Measurements from ENCODE around the gene VWA3A. TPM values are rescaled to one million over a fixed set of nuclear protein-coding genes. Genes with fewer than 3 reads are reported as not detected.

The VWA3A gene
- total and polyA plus RNA-seq, 7 experiments from 2014 or later, result 0.19 to 0.84 (median 0.32) TPM; not detected in 2

DNA sequence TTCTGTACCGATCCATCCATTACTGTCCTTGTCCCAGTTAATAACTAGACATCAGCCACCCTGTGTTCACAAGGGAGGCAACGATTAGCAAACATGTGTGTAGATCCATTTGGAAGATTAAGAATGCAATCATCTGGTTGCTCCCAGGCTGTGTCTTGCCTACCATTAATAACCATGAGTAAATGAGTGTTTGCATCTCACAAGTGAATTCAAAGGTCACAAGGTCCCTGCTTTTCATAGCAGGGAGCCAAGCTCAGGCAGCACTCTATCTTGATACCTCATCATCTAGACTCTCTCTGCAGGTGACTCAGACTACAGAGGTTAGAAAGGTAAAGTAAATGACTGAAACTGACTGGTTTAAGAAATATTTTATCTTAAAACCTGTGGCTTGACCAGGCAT is 25.3 kb downstream of the VWA3A start:
- intact Hi-C loops (cut with micrococcal nuclease), result no loop called here
- H3K27me3 ChIP-seq (ENCODE audit: control insufficient read depth in 2 of 2, insufficient read depth in 2 of 2, low read length in 2 of 2), result no peaks in the 10 kb centered on the region
- H3K36me3 Mint-ChIP-seq, result no peaks in the 10 kb centered on the region
- H3K4me3 ChIP-seq (ENCODE audit: low read length), result no peak overlapping the region
- peaks cover 0 to 10% (median 5%) of the 10 kb centered on the region in 5 donors for H3K27me3 Mint-ChIP-seq
- H3K27ac ChIP-seq (ENCODE audit: low read depth, low read length), result no peak overlapping the region
- CTCF ChIA-PET, result no interaction called here
- no peak for ATAC-seq
- POLR2A ChIA-PET, result no interaction called here
- H3K4me1 ChIP-seq (ENCODE audit: control insufficient read depth in 2 of 2, insufficient read depth in 2 of 2, low read length in 2 of 2), result no peaks in the 10 kb centered on the region
- peaks cover 0 to 4% (median 0%) of the 10 kb centered on the region in 7 donors for H3K4me1 Mint-ChIP-seq
- DNase-seq, result no peak
- no peak overlapping the region for H3K4me3 Mint-ChIP-seq
- H3K9me3 Mint-ChIP-seq, result peaks cover 0 to 3% (median 0%) of the 10 kb centered on the region in 11 donors
- no peaks in the 10 kb centered on the region for H3K9me3 ChIP-seq (ENCODE audit: control insufficient read depth in 2 of 3, low read length in 3 of 3)
- H3K36me3 ChIP-seq (ENCODE audit: control insufficient read depth in 2 of 3, insufficient read depth in 3 of 3, low read length in 3 of 3), result no peaks in the 10 kb centered on the region
- H3K27ac Mint-ChIP-seq, result no peak overlapping the region

DNA sequence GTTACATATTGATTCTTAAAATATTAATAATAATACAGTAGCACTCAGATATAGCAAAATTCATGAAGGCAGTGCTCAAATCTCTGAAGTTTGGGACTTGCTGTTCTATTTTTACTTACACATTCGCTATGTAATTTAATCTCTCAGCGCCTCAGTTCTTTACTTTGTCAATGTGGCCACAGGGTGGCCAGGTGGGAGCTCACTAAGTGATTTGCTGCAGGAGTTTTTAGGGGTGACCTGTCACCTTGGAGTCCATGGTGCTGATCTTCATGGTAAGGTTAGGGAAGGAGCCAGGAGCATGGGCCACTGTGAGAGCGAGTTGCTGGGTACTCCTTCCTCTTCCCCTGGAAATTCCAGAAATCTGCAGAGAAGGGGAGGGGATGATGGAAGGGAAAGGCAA is 28.1 kb downstream of the VWA3A start:
- Mint-ChIP-seq H3K36me3 (no peaks in the 10 kb centered on the region), H3K9me3 (peaks cover 0 to 3% (median 0%) of the 10 kb centered on the region in 11 donors), H3K4me1 (peaks cover 0 to 5% (median 0%) of the 10 kb centered on the region in 7 donors), H3K27ac (no peak overlapping the region), H3K4me3 (no peak overlapping the region), H3K27me3 (peaks cover 0 to 10% (median 5%) of the 10 kb centered on the region in 5 donors)
- Histone ChIP-seq H3K9me3 (ENCODE audit: control insufficient read depth in 2 of 3, low read length in 3 of 3) (no peaks in the 10 kb centered on the region), H3K4me1 (ENCODE audit: control insufficient read depth in 2 of 2, insufficient read depth in 2 of 2, low read length in 2 of 2) (no peaks in the 10 kb centered on the region), H3K27ac (ENCODE audit: low read depth, low read length) (no peak overlapping the region), H3K36me3 (ENCODE audit: control insufficient read depth in 2 of 3, insufficient read depth in 3 of 3, low read length in 3 of 3) (no peaks in the 10 kb centered on the region), H3K4me3 (ENCODE audit: low read length) (no peak overlapping the region), H3K27me3 (ENCODE audit: control insufficient read depth in 2 of 2, insufficient read depth in 2 of 2, low read length in 2 of 2) (no peaks in the 10 kb centered on the region)
- CTCF ChIA-PET, result no interaction called here
- no peak for ATAC-seq
- POLR2A ChIA-PET, result no interaction called here
- DNase-seq, result no peak
- intact Hi-C loops (cut with micrococcal nuclease), result loop anchor here in 1 of 2 donors (2.0 kb wide), 1 partner anchor 68 kb away; no protein-coding TSS in a partner anchor

DNA sequence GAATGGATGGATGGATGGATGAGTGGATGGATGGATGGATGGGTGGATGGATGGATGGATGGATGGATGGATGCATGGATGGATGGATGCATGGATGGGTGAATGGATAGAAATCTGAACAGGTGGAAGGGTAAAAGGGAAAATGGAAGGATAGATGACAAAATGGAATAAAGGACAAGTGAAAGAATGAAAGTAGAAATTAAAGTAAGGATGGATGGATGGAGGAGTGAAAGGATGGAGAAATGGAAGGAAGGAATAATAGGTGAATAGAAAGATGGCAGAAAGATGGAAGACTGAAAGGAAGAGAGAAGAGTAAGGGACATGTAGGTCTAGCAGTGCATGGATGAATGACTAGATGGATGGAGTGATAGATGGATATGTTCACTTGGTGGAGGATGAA is 29.9 kb downstream of the VWA3A start:
- ChIA-PET CTCF (no interaction called here), POLR2A (no interaction called here)
- H3K4me1 Mint-ChIP-seq, result peaks cover 0 to 5% (median 0%) of the 10 kb centered on the region in 7 donors
- intact Hi-C loops (cut with micrococcal nuclease), result no loop called here
- Histone ChIP-seq H3K27me3 (ENCODE audit: control insufficient read depth in 2 of 2, insufficient read depth in 2 of 2, low read length in 2 of 2) (no peaks in the 10 kb centered on the region), H3K36me3 (ENCODE audit: control insufficient read depth in 2 of 3, insufficient read depth in 3 of 3, low read length in 3 of 3) (no peaks in the 10 kb centered on the region), H3K9me3 (ENCODE audit: control insufficient read depth in 2 of 3, low read length in 3 of 3) (no peaks in the 10 kb centered on the region), H3K27ac (ENCODE audit: low read depth, low read length) (no peak overlapping the region), H3K4me3 (ENCODE audit: low read length) (no peak overlapping the region), H3K4me1 (ENCODE audit: control insufficient read depth in 2 of 2, insufficient read depth in 2 of 2, low read length in 2 of 2) (no peaks in the 10 kb centered on the region)
- H3K9me3 Mint-ChIP-seq, result peaks cover 0 to 3% (median 0%) of the 10 kb centered on the region in 11 donors
- peaks cover 0 to 10% (median 5%) of the 10 kb centered on the region in 5 donors for H3K27me3 Mint-ChIP-seq
- H3K4me3 Mint-ChIP-seq, result no peak overlapping the region
- H3K27ac Mint-ChIP-seq, result no peak overlapping the region
- no peak for DNase-seq
- no peaks in the 10 kb centered on the region for H3K36me3 Mint-ChIP-seq
- no peak for ATAC-seq

DNA sequence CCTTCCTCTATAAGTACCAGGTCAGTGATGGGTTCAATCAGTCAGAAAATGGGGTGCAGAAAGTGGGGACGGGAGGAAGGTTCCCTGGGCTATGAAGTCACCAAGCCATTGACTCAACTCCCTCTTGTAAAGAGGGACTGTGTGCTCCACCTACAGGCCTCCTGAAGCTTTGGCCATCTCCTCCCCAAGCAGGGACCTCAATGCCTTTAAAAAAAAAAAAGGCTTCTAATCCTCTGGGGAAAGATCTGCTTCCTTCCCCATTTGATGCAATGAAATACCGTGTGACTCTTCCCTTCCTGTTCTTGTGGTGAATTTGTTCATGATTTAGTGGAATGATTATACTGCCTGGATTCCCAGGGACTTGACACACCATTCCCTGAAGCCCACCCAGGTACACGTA is 30.8 kb downstream of the VWA3A start:
- intact Hi-C loops (cut with micrococcal nuclease), result no loop called here
- Mint-ChIP-seq H3K36me3 (peaks cover 0 to 1% (median 0%) of the 10 kb centered on the region in 5 donors), H3K4me3 (no peak overlapping the region), H3K9me3 (peaks cover 0 to 6% (median 0%) of the 10 kb centered on the region in 11 donors), H3K27me3 (peaks cover 0 to 16% (median 7%) of the 10 kb centered on the region in 5 donors), H3K4me1 (peaks cover 0 to 5% (median 0%) of the 10 kb centered on the region in 7 donors), H3K27ac (no peak overlapping the region)
- CTCF ChIA-PET, result interaction anchor here (0.6 kb wide), 1 partner anchor 1584 kb away, joined by 3 read pairs; no protein-coding TSS in a partner anchor
- Histone ChIP-seq H3K4me1 (ENCODE audit: control insufficient read depth in 2 of 2, insufficient read depth in 2 of 2, low read length in 2 of 2) (no peaks in the 10 kb centered on the region), H3K27me3 (ENCODE audit: control insufficient read depth in 2 of 2, insufficient read depth in 2 of 2, low read length in 2 of 2) (no peaks in the 10 kb centered on the region), H3K36me3 (ENCODE audit: control insufficient read depth in 2 of 3, insufficient read depth in 3 of 3, low read length in 3 of 3) (no peaks in the 10 kb centered on the region), H3K27ac (ENCODE audit: low read depth, low read length) (no peak overlapping the region), H3K4me3 (ENCODE audit: low read length) (no peak overlapping the region), H3K9me3 (ENCODE audit: control insufficient read depth in 2 of 3, low read length in 3 of 3) (no peaks in the 10 kb centered on the region)
- POLR2A ChIA-PET, result no interaction called here
- ATAC-seq (no peak), DNase-seq (no peak)

DNA sequence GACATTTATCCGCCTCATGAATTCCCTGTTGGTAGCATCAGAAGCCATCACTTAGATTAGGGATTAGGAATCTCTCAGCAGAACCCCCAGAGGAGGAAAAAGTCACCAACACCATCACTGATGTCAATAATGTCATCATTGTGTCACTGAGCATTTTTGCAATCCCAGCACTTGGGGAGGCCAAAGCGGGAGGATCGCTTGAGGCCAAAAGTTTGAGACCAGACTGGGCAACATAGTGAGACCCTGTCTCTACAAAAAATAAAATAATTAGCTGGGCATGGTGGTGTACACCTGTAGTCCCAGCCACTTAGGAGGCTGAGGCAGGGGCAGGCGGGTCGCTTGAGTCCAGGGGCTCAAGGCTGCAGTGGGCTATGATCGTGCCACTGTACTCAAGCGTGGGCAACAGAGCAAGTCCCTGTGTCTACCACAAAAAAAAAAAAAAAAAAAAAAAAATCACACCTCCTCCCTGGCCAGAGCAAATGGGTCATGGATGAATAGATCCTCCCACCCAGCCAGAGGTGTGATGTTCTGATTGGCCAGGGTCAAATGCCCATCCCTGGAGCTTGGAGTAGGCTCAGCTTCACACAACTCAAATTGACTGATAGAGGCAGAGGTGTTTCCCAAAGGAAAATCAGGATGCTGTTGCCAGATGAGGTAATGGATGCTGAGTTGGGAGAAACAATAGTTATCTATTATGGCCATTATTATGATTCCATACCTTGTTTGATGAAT is 31.6 kb downstream of the VWA3A start:
- peaks cover 0 to 11% (median 3%) of the 10 kb centered on the region in 11 donors for H3K9me3 Mint-ChIP-seq

DNA sequence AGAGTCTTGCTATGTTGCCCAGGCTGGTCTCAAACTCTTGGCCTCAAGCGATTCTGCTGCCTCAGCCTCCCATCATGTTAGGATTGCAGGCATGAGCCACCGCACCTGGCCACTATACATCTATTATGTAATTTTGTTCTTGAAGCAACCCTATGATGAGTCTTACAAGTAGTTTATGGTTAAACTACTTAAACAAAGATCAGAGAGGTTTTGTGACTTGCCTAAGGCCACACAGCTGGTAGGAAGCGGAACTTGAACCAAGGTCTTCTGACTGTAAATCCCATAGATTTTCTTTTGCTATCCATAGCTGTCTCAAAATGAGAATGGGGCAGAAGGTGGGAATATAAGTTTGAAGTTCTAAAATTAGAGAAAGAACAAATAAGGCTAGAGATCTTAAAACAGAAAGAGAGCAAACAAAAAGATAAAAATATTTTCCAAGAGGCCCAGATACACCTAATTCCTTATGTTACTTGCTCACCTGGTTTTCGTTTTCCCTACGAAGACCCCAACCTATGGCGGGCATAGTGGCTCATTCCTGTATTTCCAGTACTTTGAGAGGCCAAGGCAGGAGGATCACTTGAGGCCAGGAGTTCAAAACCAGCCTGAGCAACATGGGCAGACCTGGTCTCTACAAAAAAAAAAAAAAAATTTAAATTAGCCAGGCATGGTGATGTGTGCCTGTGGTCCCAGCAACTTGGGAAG is 32.4 kb downstream of the VWA3A start:
- no peak overlapping the region for H3K4me3 Mint-ChIP-seq
- peaks cover 0 to 5% (median 0%) of the 10 kb centered on the region in 5 donors for H3K36me3 Mint-ChIP-seq
- POLR2A ChIA-PET, result no interaction called here
- ATAC-seq (no peak), DNase-seq (no peak)
- Histone ChIP-seq H3K4me3 (ENCODE audit: low read length) (no peak overlapping the region), H3K27me3 (ENCODE audit: control insufficient read depth in 2 of 2, insufficient read depth in 2 of 2, low read length in 2 of 2) (no peaks in the 10 kb centered on the region), H3K27ac (ENCODE audit: low read depth, low read length) (no peak overlapping the region), H3K9me3 (ENCODE audit: control insufficient read depth in 2 of 3, low read length in 3 of 3) (no peaks in the 10 kb centered on the region), H3K36me3 (ENCODE audit: control insufficient read depth in 2 of 3, insufficient read depth in 3 of 3, low read length in 3 of 3) (no peaks in the 10 kb centered on the region), H3K4me1 (ENCODE audit: control insufficient read depth in 2 of 2, insufficient read depth in 2 of 2, low read length in 2 of 2) (no peaks in the 10 kb centered on the region)
- peaks cover 0 to 5% (median 0%) of the 10 kb centered on the region in 7 donors for H3K4me1 Mint-ChIP-seq
- peak overlapping the region in 1 of 9 donors; percentile 39 for H3K27ac Mint-ChIP-seq
- peaks cover 0 to 11% (median 3%) of the 10 kb centered on the region in 11 donors for H3K9me3 Mint-ChIP-seq
- intact Hi-C loops (cut with micrococcal nuclease), result no loop called here
- peaks cover 0 to 22% (median 8%) of the 10 kb centered on the region in 5 donors for H3K27me3 Mint-ChIP-seq
- CTCF ChIA-PET, result interaction anchor here (0.5 kb wide), 1 partner anchor 173 kb away, joined by 4 read pairs; the partner anchor contains the start of gene POLR3E

More for the DNA sequence above, 31.6 kb downstream of the VWA3A start:
- H3K27ac ChIP-seq (ENCODE audit: low read depth, low read length), result no peak overlapping the region
- Mint-ChIP-seq H3K4me3 (no peak overlapping the region), H3K27ac (no peak overlapping the region), H3K36me3 (peaks cover 0 to 5% (median 0%) of the 10 kb centered on the region in 5 donors), H3K27me3 (peaks cover 0 to 22% (median 8%) of the 10 kb centered on the region in 5 donors), H3K4me1 (peaks cover 0 to 5% (median 0%) of the 10 kb centered on the region in 7 donors)
- no peak overlapping the region for H3K4me3 ChIP-seq (ENCODE audit: low read length)
- DNase-seq (no peak), ATAC-seq (no peak)
- H3K4me1 ChIP-seq (ENCODE audit: control insufficient read depth in 2 of 2, insufficient read depth in 2 of 2, low read length in 2 of 2), result no peaks in the 10 kb centered on the region
- H3K27me3 ChIP-seq (ENCODE audit: control insufficient read depth in 2 of 2, insufficient read depth in 2 of 2, low read length in 2 of 2), result no peaks in the 10 kb centered on the region
- ChIA-PET CTCF (interaction anchor here (0.5 kb wide), 1 partner anchor 173 kb away, joined by 4 read pairs; the partner anchor contains the start of gene POLR3E), POLR2A (no interaction called here)
- H3K36me3 ChIP-seq (ENCODE audit: control insufficient read depth in 2 of 3, insufficient read depth in 3 of 3, low read length in 3 of 3), result no peaks in the 10 kb centered on the region
- no peaks in the 10 kb centered on the region for H3K9me3 ChIP-seq (ENCODE audit: control insufficient read depth in 2 of 3, low read length in 3 of 3)
- intact Hi-C loops (cut with micrococcal nuclease), result no loop called here

Measured in naive thymus-derived CD4-positive, alpha-beta T cell (primary cell).